ENCODE data around the gene POLR1B.
A peak's percentile ranks its signal among the peaks of the same experiment; 100 is the strongest.

- TF ChIP-seq CTCF (IDR thresholded peaks at IDR 0.05; ENCODE audit: insufficient read depth, low read depth, low read length) (peak; percentile 21), EZH2 (IDR thresholded peaks at IDR 0.05; ENCODE audit: insufficient read depth, low read length) (no peak)
These were observed 37.0 kb downstream of the POLR1B start for GRCh38 chr2:112579241-112579640.

All from astrocyte (in vitro differentiated cells and primary cell).